Testis (tissue), 2 donors: ENCODE measurements around the gene ESAM.

Source experiments
- POLR2A ChIP-seq: fragments of 450-650 bp; IDR thresholded peaks from one replicate; pipeline ENCODE4 v1.6.1; 2017; ENCODE audit warnings: antibody characterized with exemption, mild to moderate bottlenecking, moderate library complexity
- TF ChIP-seq, protein P1 (sequence below), 3 experiments: fragments of 450-650 bp in 2 of 3; fragments of 200-600 bp in 1 of 3; sonication (generic) in 1 of 3; IDR thresholded peaks; one replicate each; pipeline ENCODE4 v1.5.1; 2016 to 2019; ENCODE audit warnings: antibody characterized with exemption in 3 of 3, mild to moderate bottlenecking in 2 of 3, moderate library complexity in 1 of 3

DNA sequence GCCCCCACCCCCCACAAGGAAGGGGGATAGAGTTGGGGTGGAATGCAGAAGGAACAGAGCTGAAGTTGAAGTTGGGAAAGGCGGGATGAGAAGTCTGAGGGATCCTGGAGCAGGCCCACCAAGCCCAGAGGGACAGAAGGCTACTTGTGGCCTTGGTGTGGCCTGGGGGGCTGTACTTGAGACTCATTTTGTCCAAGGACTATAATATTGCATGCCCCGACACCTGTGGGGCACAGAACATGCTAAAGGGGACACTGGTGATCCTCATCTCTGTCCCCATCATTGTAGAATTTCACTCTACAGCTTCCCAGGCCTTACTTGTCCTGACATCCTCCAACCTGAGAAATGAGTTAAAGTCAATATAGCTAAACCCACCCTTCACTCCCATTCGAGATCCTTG is 1.3 kb downstream of the ESAM start:
- TF ChIP-seq, protein P1, sequence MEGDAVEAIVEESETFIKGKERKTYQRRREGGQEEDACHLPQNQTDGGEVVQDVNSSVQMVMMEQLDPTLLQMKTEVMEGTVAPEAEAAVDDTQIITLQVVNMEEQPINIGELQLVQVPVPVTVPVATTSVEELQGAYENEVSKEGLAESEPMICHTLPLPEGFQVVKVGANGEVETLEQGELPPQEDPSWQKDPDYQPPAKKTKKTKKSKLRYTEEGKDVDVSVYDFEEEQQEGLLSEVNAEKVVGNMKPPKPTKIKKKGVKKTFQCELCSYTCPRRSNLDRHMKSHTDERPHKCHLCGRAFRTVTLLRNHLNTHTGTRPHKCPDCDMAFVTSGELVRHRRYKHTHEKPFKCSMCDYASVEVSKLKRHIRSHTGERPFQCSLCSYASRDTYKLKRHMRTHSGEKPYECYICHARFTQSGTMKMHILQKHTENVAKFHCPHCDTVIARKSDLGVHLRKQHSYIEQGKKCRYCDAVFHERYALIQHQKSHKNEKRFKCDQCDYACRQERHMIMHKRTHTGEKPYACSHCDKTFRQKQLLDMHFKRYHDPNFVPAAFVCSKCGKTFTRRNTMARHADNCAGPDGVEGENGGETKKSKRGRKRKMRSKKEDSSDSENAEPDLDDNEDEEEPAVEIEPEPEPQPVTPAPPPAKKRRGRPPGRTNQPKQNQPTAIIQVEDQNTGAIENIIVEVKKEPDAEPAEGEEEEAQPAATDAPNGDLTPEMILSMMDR (IDR thresholded peaks at IDR 0.05) = no peak
- no peak for TF ChIP-seq POLR2A
